Cerebellar cortex (tissue), 1 donor: ENCODE measurements around the gene ALG8.
"Not testable (repeated sequence)": the region's sequence is repeated elsewhere in the genome, so short reads cannot be mapped to it uniquely, and the experiment has no call there.

ENCODE experiments used
- DNase-seq: peaks from one replicate; pipeline ENCODE4 v3.0.0-alpha.2; 2015; ENCODE audit warnings: low spot score

ALG8 gene

GRCh38 chr11:78100261-78100660 is 39.2 kb downstream of the ALG8 start:
- peak; percentile 64 for DNase-seq

GRCh38 chr11:78099666-78100065 is 39.8 kb downstream of the ALG8 start:
- DNase-seq, result peak; percentile 38

GRCh38 chr11:78097666-78098385 is 41.6 kb downstream of the ALG8 start:
- DNase-seq, result no peak

GRCh38 chr11:78094250-78094649 is 45.2 kb downstream of the ALG8 start:
- no peak for DNase-seq

GRCh38 chr11:78086521-78087074 is 52.8 kb downstream of the ALG8 start:
- DNase-seq, result not testable (repeated sequence)

- DNase-seq, result no peak
Measured at GRCh38 chr11:78085972-78086371, 53.5 kb downstream of the ALG8 start.

- DNase-seq, result not testable (repeated sequence)
Measured at GRCh38 chr11:78084506-78084905, 54.9 kb downstream of the ALG8 start.

- no peak for DNase-seq
Measured at GRCh38 chr11:78083021-78083420, 56.4 kb downstream of the ALG8 start.

- no peak for DNase-seq
Measured at GRCh38 chr11:78082146-78082545, 57.3 kb downstream of the ALG8 start.

GRCh38 chr11:78081583-78081982 is 57.8 kb downstream of the ALG8 start:
- no peak for DNase-seq

GRCh38 chr11:78080818-78081495 is 58.5 kb downstream of the ALG8 start:
- peak; percentile 63 for DNase-seq

GRCh38 chr11:78080084-78080817 is 59.2 kb downstream of the ALG8 start:
- DNase-seq, result no peak

GRCh38 chr11:78079232-78080083 is 60.0 kb downstream of the ALG8 start, which contains the start of gene NDUFC2:
TSS of gene NDUFC2 (minus strand) at chr11:78079862. CDS start at chr11:78079744, 118 bp downstream.
- peak; percentile 81 for DNase-seq

- DNase-seq, result no peak
Measured at GRCh38 chr11:78078218-78079167, 60.9 kb downstream of the ALG8 start.

GRCh38 chr11:78077592-78077991 is 61.8 kb downstream of the ALG8 start:
- not testable (repeated sequence) for DNase-seq

GRCh38 chr11:78076733-78077403 is 62.6 kb downstream of the ALG8 start:
- DNase-seq, result no peak

- no peak for DNase-seq
Measured at GRCh38 chr11:78074756-78075155, 64.7 kb downstream of the ALG8 start.

- DNase-seq, result no peak
Measured at GRCh38 chr11:78072455-78072854, 67.0 kb downstream of the ALG8 start.

- no peak for DNase-seq
Measured at GRCh38 chr11:78071717-78072116, 67.7 kb downstream of the ALG8 start.

- DNase-seq, result no peak
Measured at GRCh38 chr11:78070621-78071020, 68.8 kb downstream of the ALG8 start.
